HL-60 (cell line): ENCODE results near the gene DCC.

Experiments
- DNase-seq, 2 experiments: peaks; one replicate each; pipeline ENCODE4 v3.0.0-alpha.2; 2010 to 2020; ENCODE audit warnings: low read depth in 1 of 2, low spot score in 1 of 2
- H3K27ac ChIP-seq: fragments of 250-450 bp; sonication (Bioruptor Pico); replicated peaks from 2 replicates; pipeline ENCODE4 v1.5.1; 2020; ENCODE audit warnings: mild to moderate bottlenecking, moderate library complexity
- H3K27me3 ChIP-seq: fragments of 250-450 bp; sonication (Bioruptor Pico); 2 replicates; pipeline ENCODE4 v1.5.1; 2021; ENCODE audit warnings: mild to moderate bottlenecking, moderate library complexity; ENCODE audit not compliant: insufficient read depth, poor library complexity, severe bottlenecking
- H3K4me3 ChIP-seq: replicated peaks from 2 replicates; pipeline ENCODE4 v1.5.1; 2011; ENCODE audit warnings: mild to moderate bottlenecking, control low read depth, low read length; ENCODE audit not compliant: insufficient read depth
- CTCF ChIP-seq: IDR thresholded peaks from one replicate; pipeline ENCODE4 v1.5.1; 2011; ENCODE audit warnings: low read length, control low read depth, inconsistent platforms; ENCODE audit not compliant: insufficient read depth
- GABPA ChIP-seq: IDR thresholded peaks from 2 replicates; pipeline ENCODE4 v1.6.1; 2012; ENCODE audit warnings: low read depth
- POLR2AphosphoS5 ChIP-seq: IDR thresholded peaks from 2 replicates; pipeline ENCODE4 v1.6.1; 2012; ENCODE audit warnings: low read depth
- REST ChIP-seq: IDR thresholded peaks from 2 replicates; pipeline ENCODE4 v1.6.1; 2012; ENCODE audit warnings: low read depth; ENCODE audit not compliant: insufficient replicate concordance
- SPI1 ChIP-seq: IDR thresholded peaks from 2 replicates; pipeline ENCODE4 v1.6.1; 2012; ENCODE audit warnings: low read depth, mild to moderate bottlenecking, borderline replicate concordance

The DCC gene

GRCh38 chr18:53281406-53281805, 941.4 kb downstream of the DCC start:
- H3K4me3 ChIP-seq, result no peak overlapping the region
- no peak for TF ChIP-seq SPI1
- H3K27ac ChIP-seq, result no peak overlapping the region
- H3K27me3 ChIP-seq, result peaks cover under 1% of the 10 kb centered on the region
- DNase-seq, result no peak

GRCh38 chr18:53283708-53284107, 943.7 kb downstream of the DCC start:
- no peak for DNase-seq
- Histone ChIP-seq H3K27ac (no peak overlapping the region), H3K4me3 (no peak overlapping the region), H3K27me3 (no peaks in the 10 kb centered on the region)
- no peak for TF ChIP-seq CTCF
- TF ChIP-seq POLR2AphosphoS5, result no peak
- no peak for TF ChIP-seq SPI1
- TF ChIP-seq REST, result no peak
- no peak for TF ChIP-seq GABPA

- no peak for DNase-seq
- TF ChIP-seq SPI1 (no peak), CTCF (no peak), REST (no peak), POLR2AphosphoS5 (no peak)
- no peaks in the 10 kb centered on the region for H3K27me3 ChIP-seq
- H3K4me3 ChIP-seq, result no peak overlapping the region
- H3K27ac ChIP-seq, result no peak overlapping the region
These were observed 965.5 kb downstream of the DCC start for GRCh38 chr18:53305461-53305860.

GRCh38 chr18:53319628-53320027, 979.6 kb downstream of the DCC start:
- H3K27ac ChIP-seq, result no peak overlapping the region
- no peak for DNase-seq
- no peaks in the 10 kb centered on the region for H3K27me3 ChIP-seq
- TF ChIP-seq SPI1, result no peak
- TF ChIP-seq POLR2AphosphoS5, result no peak
- no peak for TF ChIP-seq REST
- TF ChIP-seq CTCF, result no peak
- TF ChIP-seq GABPA, result no peak
- H3K4me3 ChIP-seq, result no peak overlapping the region
